HG03103 (cell line): ENCODE results near the gene WDR4.
"Not testable (repeated sequence)": the region's sequence is repeated elsewhere in the genome, so short reads cannot be mapped to it uniquely, and the experiment has no call there.

Experiments used
- ATAC-seq: cut with Tn5 transposase; IDR thresholded peaks from one replicate; pipeline ENCODE4 v1.9.1; 2021; ENCODE audit warnings: low read depth; ENCODE audit not compliant: unreplicated experiment

Gene WDR4, protein sequence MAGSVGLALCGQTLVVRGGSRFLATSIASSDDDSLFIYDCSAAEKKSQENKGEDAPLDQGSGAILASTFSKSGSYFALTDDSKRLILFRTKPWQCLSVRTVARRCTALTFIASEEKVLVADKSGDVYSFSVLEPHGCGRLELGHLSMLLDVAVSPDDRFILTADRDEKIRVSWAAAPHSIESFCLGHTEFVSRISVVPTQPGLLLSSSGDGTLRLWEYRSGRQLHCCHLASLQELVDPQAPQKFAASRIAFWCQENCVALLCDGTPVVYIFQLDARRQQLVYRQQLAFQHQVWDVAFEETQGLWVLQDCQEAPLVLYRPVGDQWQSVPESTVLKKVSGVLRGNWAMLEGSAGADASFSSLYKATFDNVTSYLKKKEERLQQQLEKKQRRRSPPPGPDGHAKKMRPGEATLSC

DNA sequence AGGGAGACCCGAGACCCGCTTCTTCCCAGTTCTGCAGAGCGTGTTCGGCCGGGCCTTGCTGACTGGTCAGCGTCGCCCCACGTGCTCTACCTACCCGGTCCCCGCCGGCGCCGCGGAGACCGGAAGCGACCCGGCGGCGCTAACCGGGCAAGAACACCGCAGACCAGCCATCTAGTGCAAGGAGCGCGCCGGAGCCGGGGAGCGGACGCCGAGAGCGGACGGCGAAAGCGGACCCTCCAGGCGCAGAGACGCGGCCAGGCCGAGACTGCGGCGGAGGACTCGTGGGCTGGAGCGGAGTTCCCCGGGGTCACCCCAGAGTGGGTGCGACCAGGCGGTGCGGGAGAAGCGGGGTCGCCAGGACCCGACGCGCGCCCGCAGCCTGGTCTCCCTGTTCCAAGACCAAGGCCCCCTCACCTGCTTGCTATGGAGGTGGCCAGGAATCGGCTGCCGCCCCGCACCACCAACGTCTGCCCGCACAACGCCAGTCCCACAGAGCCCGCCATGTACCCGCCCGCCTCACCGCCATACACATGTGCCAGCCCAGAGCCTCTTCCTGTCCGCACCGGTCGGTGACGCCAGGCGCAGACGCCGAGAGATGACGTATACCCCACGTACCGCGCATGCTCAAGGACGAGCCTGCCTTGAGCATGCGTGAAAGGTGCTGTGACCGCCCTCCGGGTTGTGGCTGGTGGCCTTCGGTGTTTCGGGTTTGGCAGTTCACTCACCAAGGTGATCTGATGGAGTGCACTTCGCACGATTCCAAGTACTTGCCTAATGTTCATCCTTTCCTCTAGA, at the start of gene WDR4:
TSS of gene WDR4 (minus strand) at position 547 of the 795 bp plus-strand sequence. CDS start at position 503, 44 bp downstream.
- peak; percentile 79 for ATAC-seq

DNA sequence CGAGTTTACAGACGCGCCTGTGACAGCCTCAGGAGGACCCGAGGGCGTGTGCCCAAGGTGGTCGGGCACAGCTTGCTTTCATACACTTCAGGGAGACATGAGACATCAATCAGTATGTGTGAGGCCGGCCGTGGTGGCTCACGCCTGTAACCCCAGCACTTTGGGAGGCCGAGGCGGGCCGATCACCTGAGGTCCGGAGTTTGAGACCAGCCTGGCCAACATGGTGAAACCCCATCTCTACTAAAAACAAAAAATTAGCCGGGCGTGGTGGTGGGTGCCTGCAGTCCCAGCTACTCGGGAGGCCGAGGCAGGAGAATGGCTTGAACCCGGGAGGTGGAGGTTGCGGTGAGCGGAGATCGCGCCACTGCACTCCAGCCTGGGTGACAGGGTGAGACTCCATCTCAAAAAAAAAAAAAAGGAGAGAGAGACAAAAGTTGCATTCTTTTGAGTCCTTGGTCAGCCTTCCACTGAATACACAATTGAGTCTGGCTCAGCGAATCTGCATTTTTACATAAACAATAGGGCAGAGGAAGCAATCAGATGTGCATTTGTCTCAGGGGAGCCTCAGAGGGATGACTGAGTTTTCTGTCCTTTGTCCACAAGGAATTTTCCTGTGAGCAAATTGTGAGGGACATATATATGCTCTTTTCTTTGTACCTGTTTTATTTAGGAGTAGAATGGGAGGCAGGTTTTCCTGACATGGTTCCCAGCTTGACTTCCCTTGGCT, 48.3 kb upstream of the WDR4 start:
- not testable (repeated sequence) for ATAC-seq

DNA sequence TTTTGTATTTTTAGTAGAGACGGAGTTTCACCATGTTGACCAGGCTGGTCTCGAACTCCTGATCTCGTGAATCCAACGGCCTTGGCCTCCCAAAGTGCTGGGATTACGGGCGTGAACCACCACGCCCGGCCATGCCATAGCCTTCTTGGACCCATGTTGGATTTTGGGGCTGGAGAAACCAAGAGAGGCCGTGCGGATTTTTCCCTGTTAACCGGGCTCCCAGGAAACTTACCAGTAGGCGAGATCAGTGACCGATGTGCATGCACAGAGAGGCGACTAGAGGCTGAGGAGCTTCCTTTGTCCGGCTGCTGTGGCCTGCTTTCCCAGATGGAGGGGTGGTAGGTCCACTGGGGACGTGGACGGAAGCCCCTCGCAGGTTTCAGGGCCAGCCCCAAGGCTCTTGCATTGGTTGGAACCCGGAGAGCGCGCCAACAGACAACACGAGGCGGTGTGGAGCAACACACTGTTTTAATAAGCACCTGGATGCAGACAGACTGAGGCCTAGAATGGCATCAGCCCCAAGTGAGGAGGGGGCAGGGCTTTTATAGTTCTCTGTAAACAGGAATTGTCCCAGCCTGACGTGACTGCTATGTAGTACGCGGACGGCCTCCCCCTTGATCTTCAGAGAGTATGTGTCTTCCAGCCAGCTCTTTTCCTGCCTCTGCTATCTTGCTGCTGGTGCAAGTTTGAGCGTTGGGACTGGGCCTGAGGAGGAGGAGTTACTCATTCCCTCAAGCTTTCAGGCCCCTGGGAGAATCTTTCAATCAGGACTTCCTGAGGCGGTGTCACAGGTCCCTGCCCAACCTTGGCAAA, 46.0 kb upstream of the WDR4 start, which contains the start of gene ERVH48-1:
TSS of gene ERVH48-1 (minus strand) at position 517 of the 813 bp plus-strand sequence. CDS start 6,624 bp downstream, outside the sequence.
- no peak for ATAC-seq

DNA sequence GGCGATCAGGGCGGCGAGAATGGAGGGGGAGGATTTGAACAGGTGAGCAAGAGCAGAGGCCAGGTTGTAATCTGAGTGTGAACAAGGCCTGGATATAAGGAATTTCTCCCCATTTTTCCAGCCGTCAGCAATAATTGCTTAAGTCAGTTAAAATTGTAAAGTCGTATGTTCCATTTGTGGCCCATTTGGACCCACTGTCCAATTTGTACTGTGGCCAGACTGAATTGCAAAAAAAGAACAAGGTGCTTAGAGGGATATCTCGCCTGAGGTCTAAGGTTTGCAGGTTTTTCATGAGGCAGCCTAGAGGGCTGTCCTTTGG, 45.1 kb upstream of the WDR4 start:
- ATAC-seq = no peak

DNA sequence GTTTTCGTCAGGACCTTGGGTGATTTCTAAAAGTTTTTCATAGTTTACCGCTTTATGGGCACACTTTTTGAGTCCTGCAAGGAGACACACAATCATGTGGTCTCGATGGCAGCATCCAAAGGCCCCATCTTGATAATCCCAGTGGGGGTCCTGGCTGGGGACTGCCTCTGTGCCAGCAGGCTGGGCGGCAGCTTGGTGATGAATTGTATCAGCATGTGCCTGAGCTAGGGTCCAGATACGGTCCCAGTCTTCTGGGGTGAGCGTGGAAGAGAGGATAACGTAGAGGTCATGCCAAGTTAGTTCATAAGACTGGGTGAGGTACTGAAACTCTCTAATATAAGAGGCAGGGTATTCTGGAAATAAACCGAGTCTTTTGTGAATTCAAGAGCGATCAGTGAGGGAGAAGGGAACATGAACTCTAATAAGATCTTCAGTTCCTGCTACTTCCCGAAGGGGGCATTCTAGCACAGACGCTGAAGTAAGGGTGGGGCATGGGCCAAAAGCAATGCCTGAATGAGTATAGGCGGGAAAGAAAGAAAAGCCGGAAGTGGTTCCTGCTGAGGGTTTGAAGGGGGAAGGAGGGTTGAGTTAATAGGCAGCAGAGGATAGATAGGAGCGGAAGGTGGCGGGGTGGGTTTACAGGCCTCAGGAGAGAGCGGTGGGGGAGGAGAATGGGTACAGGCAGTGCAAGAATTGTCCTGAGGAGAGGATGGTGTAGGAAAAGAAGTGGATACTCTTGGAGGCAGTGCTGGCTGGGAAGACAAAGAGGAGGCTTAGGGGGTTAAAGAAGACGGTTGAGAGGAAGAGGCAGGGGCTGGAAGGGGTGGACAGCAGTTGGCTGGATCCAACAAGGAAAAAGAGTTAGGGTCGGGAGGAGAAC, 44.5 kb upstream of the WDR4 start:
- ATAC-seq = peak; percentile 60

DNA sequence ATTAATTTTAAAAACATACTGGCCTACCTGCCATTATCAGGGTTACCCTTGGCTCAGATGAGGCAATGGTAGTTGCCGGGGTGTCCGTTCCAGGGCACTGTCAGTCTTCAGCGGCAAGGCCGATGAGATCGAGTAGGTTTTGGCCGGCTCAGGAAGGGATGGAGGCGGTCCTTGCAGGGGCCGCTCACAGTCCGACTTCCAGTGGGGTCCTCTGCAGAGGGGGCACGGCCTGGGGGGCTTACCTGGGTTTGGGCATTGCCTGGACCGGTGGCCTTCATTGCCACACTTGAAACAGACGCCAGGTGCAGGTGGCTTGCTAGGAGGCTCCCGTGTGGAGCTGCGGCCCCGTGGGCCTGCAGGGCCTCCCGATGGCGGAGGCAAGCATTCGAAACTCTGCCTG, 43.6 kb upstream of the WDR4 start:
- no peak for ATAC-seq

DNA sequence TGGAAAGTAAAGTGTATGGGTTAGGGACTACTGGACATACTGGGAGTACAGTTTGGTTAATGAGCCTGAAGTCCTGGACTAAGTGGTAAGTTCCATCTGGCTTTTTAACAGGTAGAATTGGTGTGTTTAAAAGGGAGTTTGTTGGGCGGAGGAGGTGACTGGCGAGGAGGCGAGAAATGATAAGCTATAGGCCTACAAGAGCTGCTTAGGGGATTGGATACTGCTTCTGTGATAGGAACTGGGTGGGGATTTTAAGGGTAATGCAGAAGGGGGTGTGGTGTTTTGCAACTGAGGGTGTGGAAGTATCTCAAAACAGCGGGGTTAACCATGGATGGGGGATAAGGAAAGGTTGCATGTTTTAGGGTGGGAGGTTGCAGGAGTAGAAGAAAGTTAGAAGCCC, 42.6 kb upstream of the WDR4 start:
- no peak for ATAC-seq

DNA sequence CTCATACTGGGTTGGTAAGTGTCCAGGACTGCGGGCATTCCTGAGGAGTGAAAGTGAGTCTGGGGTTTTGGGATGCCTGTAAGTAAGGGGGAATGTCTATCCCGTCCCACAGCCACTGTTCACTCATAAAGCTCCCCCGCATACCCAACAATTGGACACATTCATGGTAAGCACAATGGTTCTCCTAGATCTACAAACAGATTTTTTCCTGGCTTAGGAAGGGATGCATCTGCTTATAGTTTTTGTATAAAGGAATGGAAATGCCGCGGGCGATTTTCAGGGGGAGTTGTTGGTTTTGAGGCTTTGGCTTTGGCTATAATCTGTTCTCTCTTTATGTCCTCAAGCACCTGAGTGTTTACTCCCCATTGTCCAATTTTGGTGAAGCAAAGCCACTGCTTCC, 39.0 kb upstream of the WDR4 start:
- ATAC-seq = no peak

DNA sequence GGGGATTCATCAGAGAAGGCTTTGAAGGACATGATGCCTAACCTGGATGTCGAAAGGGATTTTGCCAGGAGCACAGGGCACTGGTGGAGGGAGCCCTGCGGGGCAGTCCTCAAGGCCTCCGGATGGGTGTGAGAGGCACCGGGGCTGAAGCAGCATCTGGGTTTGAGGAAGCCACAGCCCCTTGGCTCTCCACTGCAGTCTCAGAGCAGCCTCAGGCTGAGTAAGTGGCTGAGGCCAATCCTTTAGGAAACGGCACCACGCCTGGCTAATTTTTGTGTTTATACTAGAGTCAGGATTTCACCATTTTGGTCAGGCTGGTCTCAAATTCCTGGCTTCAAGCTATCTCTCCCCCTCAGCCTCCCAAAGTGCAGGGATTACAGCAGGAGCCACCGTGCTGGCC, 34.1 kb upstream of the WDR4 start:
- ATAC-seq = no peak

DNA sequence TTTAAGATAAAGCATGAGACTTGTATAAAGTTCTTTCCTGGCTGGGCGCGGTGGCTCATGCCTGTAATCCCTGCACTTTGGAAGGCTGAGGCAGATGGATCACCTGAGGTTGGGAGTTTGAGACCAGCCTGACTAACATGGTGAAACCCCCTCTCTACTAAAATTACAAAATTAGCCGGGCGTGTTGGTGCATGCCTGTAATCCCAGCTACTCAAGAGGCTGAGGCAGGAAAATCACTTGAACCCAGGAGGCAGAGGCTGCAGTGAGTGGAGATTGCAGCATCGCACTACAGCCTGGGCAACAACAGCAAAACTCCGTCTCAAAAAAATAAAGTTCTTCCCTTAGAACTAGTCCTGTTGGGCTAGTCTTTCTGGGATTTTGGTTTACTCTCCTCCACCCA, 32.6 kb upstream of the WDR4 start:
- ATAC-seq = not testable (repeated sequence)

DNA sequence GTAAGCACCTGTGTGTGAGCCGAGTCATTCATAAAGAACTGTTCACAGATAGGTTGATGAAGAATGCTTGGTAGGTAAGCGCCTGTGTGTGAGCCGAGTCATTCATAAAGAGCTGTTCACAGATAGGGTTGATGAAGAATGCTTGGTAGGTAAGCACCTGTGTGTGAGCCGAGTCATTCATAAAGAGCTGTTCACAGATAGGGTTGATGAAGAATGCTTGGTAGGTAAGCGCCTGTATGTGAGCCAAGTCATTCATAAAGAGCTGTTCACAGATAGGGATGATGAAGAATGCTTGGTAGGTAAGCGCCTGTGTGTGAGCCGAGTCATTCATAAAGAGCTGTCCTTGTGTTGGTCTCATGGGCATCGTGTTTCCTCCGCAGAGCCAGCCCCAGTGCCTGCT, 29.1 kb upstream of the WDR4 start:
- not testable (repeated sequence) for ATAC-seq

DNA sequence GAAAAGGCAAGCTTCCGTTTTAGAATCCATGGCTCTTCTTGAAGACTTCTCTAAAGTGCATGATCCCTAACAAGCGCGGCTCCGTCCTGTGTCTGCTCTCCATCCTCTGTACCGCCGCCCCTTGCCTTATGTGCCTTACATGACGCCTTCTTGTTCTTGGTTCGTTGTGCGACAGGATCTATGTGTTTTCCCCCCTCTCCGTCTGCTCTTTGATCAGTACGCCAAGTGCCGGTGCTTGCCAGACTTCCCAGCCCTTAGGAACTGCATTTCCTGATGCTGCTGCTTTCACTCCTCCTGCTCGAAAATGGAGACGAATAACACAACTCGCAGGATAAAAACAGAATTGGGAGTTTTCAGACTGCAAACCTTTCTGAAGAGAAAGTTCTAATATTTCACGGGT, 26.9 kb upstream of the WDR4 start:
- ATAC-seq = no peak

DNA sequence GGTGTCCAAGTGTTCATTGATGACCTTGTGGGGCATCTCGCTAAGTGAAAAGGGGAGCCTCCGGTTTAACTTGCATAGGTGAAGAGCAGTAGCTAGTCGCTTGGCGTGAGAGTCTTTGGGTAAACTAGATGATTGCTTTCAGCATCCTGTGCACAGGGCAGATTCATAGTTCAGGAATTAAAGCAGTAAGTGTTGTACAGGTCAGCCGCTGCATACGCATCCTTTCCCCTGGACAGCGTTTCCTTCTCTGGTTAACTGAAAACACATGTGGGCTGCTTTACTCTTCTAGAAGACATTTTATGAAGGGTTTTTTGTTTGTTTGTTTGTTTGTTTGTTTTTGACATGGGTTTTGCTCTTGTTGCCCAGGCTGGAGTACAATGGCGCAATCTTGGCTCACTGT, 25.9 kb upstream of the WDR4 start:
- no peak for ATAC-seq

DNA sequence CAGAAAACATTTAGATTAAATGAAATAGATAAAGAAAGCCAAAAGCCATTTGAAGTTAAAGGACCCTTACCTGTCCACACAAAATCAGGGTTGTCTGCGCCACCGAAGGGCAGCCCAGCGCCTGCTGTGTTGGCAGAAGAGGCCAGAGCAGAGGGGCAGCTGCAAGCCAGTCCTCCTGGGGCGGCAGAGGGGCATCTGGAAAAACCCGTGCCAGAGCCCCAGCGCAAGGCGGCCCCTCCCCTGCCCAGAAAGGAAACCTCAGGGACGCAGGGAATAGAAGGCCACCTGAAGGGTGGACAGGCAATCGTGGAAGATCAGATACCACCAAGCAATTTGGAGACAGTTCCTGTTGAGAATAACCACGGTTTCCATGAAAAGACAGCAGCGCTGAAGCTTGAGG, 24.5 kb upstream of the WDR4 start:
- ATAC-seq = no peak

DNA sequence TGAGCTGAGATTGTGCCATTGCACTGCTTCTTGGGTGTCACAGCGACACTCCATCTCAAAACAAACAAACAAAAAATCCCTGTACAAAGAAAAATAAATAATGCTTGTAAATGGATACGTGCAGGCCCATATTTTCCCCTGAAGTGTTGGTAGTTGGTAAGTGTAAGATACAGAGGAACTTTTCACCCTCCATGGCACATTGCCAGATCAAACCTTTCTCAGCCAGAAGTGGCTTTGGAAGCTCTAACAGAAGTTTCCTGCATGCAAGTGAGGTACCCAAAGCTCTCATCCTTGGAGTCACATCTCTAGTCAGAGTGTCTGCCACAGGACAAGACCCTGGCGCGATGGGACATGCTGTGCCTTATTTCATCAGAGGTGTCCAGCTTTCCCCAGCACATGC, 21.1 kb upstream of the WDR4 start:
- ATAC-seq = no peak

DNA sequence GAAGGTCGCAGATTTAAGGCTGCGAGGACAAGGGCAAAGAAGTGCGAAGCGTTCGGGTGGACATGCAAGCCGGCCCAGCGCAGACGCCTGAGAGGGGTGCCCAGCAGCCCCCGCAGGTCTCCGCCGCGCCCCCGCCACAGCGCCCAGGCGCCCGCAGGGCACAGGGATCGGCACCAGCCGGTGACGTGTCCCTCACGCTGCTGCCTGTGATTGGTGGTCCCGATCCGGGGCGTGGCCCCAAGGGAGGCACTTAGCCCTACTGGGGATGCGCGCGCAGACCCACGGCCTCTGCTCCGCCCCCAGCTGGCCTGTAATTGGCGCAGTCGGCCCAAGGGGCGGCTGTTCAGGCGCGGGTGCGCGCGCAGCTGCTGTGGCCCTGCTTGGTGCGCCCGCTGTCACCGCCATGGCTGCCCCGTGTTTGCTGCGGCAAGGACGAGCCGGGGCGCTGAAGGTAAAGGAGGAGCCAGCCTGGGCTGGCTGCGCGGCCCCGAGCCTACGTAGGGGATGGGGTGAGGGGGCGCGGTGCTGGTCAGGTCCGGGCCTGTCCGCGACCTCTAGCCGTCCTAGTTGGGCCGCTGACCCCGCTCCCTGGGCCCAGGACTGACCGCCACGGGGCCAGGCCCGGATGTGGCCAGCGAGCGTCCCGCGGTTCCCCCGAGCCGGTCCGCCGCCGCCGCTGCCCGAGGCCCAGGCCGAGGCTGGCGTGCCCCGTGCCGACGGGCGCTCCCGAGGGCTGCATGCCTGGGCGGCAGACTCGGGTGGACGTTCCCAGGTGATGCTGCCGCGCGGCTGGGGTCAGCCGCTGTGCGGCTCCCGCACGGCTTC, 13.8 kb upstream of the WDR4 start, which contains the start of gene NDUFV3:
TSS of gene NDUFV3 (plus strand) at position 379 of the 825 bp plus-strand sequence. CDS start at position 404, 25 bp downstream.
- peak; percentile 87 for ATAC-seq

DNA sequence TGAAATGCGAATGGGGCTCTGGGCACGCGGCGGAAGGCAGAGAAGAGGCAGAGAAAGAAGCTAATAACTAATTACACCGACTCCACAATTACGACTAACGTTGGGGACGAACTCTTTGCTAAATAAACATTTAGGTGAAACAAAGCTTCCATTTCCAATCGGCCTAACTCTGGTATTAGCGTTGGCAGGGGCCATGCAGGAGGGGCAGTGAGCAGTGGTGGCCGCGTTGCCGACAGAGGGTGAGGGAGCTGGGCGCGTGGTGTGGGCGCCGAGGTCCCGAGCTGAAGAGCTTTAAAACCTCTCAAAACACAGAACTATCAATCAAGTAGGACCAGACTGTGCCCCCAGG, 13.2 kb upstream of the WDR4 start:
- ATAC-seq = no peak

DNA sequence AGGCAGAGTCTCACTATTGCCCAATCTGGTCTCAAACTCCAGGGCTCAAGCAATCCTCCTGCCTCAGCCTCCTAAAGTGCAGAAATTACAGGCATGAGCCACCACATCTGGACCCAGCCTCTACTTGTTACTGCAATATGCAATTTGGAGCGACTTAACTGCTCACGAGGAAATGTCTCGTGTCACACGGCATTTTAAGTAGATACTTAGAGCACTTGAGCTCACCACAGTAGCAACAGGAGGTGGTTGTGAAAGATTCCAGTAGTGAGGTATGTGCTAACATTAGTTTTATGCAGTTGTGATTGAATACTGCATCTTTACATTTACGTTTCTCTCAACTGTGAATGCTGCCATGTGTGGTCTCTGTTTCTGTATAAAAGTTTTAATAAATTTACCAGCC, 8.0 kb upstream of the WDR4 start:
- no peak for ATAC-seq

DNA sequence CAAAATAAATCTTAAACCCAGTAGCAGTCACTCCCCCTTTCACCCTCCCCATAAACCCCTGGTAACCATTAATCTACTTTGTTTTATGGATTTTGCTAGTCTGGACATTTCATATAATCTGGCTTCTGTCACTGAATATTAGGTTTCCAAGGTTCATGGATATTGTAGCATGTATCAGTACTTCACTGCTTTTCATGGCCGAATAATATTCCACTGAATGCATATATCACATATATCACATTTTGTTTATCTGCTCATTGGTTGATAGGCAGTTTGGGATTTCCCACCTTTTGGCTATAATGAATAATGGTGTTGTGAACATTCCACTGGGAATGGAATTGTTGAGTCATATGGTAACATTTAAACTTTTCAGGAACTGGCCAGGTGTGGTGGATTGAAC, 4.6 kb upstream of the WDR4 start:
- ATAC-seq = no peak
